T-cell (primary cell): ENCODE results near the gene ASAP3. TPM values are rescaled to one million over a fixed set of nuclear protein-coding genes. Genes with fewer than 3 reads are reported as not detected.

Experiments
- ATAC-seq, 4 experiments: fragments of 200-7000 bp in 3 of 4; fragments of 150-1000 bp in 1 of 4; cut with Tn5 transposase; replicated peaks in 1 of 4; 1 replicate in 3 of 4; 2 replicates in 1 of 4; pipeline ENCODE4 v1.10.0; 2021; ENCODE audit warnings: moderate library complexity in 3 of 4, mild to moderate bottlenecking in 2 of 4, moderate number of reproducible peaks in 1 of 4
- CTCF ChIA-PET, 2 donors: fragments of 300-600 bp; sonication (Branson Sonifier 250); formaldehyde crosslinking; loops; one replicate each; lab custom pipeline; 2022; ENCODE audit warnings: antibody characterized with exemption in 2 of 2; lab: Charles Lee
- POLR2A ChIA-PET, 2 donors: fragments of 300-600 bp; sonication (Branson Sonifier 250); formaldehyde crosslinking; loops; one replicate each; lab custom pipeline; 2022; ENCODE audit warnings: antibody characterized with exemption in 2 of 2; lab: Charles Lee
- DNase-seq, 35 experiments: peaks; one replicate each; pipeline versions ENCODE4 v3.0.0 to v3.0.0-alpha.2; 2013 to 2023
- H3K27ac ChIP-seq: one replicate; pipeline ENCODE4 v1.5.1; 2013; ENCODE audit warnings: low read length
- H3K27me3 ChIP-seq, 2 experiments: replicated peaks in 1 of 2; 1 replicate in 1 of 2; 2 replicates in 1 of 2; pipeline versions ENCODE4 v1.6.1 to v1.7.0; 2013; ENCODE audit warnings: low read length in 1 of 2, mixed read lengths in 1 of 2; ENCODE audit not compliant: control insufficient read depth in 2 of 2, insufficient read depth in 2 of 2; ENCODE audit errors: extremely low read depth in 1 of 2
- H3K36me3 ChIP-seq, 2 donors: 1 replicate in 1 of 2; 2 replicates in 1 of 2; pipeline versions ENCODE4 v1.6.1 to v1.7.0; 2013; ENCODE audit warnings: low read length in 1 of 2; ENCODE audit not compliant: control insufficient read depth in 2 of 2, insufficient read depth in 1 of 2; ENCODE audit errors: extremely low read depth in 1 of 2
- H3K4me1 ChIP-seq, 2 experiments: 1 replicate in 1 of 2; 2 replicates in 1 of 2; pipeline versions ENCODE4 v1.6.1 to v1.7.0; 2013; ENCODE audit warnings: low read length in 2 of 2, mixed read lengths in 1 of 2; ENCODE audit not compliant: insufficient read depth in 2 of 2, control insufficient read depth in 1 of 2; ENCODE audit errors: extremely low read depth in 1 of 2
- H3K4me3 ChIP-seq, 2 donors: 1 replicate in 1 of 2; 2 replicates in 1 of 2; pipeline versions ENCODE4 v1.5.1 to v1.7.0; 2013; ENCODE audit warnings: mild to moderate bottlenecking in 2 of 2, low read length in 1 of 2, moderate library complexity in 1 of 2; ENCODE audit not compliant: control insufficient read depth in 1 of 2; ENCODE audit errors: extremely low read depth in 1 of 2
- H3K9me3 ChIP-seq: 2 replicates; pipeline ENCODE4 v1.7.0; 2013
- H3K27ac Mint-ChIP-seq, 2 donors: one replicate each; pipeline ENCODE4 v1.8.0; 2020 to 2021; ENCODE audit warnings: mild to moderate bottlenecking in 2 of 2, mixed read lengths in 2 of 2
- H3K27me3 Mint-ChIP-seq, 2 donors: one replicate each; pipeline ENCODE4 v1.8.0; 2021 to 2022; ENCODE audit warnings: mixed read lengths in 2 of 2
- H3K36me3 Mint-ChIP-seq: one replicate; pipeline ENCODE4 v1.8.0; 2021; ENCODE audit warnings: mixed read lengths
- H3K4me1 Mint-ChIP-seq, 3 donors: one replicate each; pipeline ENCODE4 v1.8.0; 2020 to 2022; ENCODE audit warnings: mixed read lengths in 3 of 3, mild to moderate bottlenecking in 1 of 3
- H3K4me3 Mint-ChIP-seq, 3 donors: one replicate each; pipeline ENCODE4 v1.8.0; 2020 to 2022; ENCODE audit warnings: mild to moderate bottlenecking in 3 of 3, mixed read lengths in 3 of 3, moderate library complexity in 3 of 3
- H3K9me3 Mint-ChIP-seq, 3 donors: one replicate each; pipeline ENCODE4 v1.8.0; 2020 to 2022; ENCODE audit warnings: mixed read lengths in 3 of 3
- WGBS: methylation state at CpG from one replicate; pipeline ENCODE4 v1.1.5; 2013; ENCODE audit warnings: missing lambda C conversion rate; ENCODE audit not compliant: insufficient coverage; 5-methylcytosine and 5-hydroxymethylcytosine counted together
- total RNA-seq, 35 experiments: library from RNA in 6 of 35; stranded (reverse) in 6 of 35; fragments of 120-200 nt in 1 of 35; gene quantifications; one replicate each; pipeline versions ENCODE4 v1.2.1 to v1.2.4 and lab custom pipeline; 2013 to 2026

ASAP3 gene
- total RNA-seq, 5 donors from 2014 or later (not counting 1 experiment from before 2014, with no cell fraction given) = 1.2 to 2.8 (median 2.1) TPM

DNA sequence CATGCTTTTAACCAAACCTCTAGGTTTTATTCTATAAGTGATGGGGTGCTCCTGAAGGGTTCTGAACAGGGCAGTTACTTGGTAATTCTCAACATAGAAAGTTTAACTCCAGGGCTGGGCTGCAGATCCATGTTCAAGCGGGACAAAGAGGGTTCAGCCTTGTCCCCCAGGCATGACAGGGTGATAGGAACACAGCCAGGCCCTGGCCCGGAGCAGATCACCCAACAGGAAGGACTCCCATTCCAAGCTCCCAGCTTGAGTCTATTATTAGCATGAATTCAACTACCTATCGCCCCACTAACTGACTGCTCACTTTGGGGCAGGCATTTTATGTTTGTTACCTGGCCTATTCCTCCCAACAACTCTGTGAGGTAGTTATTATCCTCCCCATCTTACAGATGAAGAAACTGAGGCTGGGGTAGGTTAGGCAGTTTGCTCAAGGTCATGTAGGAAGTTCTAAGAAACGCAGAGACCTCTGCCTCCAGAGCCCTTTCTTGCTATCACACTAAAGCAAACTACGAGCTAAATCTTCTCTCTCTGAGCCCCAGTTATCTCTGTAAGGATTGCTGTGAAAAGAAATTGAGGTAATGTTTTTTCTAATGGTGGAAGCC lies 14.5 kb downstream of the ASAP3 start:
- 71% methylated on average over 1 of the region's 5 CpGs for WGBS
- no peak for ATAC-seq
- Mint-ChIP-seq H3K4me3 (no peak overlapping the region), H3K27ac (no peak overlapping the region), H3K27me3 (no peaks in the 10 kb centered on the region), H3K4me1 (no peaks in the 10 kb centered on the region), H3K9me3 (no peaks in the 10 kb centered on the region), H3K36me3 (no peaks in the 10 kb centered on the region)
- Histone ChIP-seq H3K27me3 (peaks cover 0 to 11% of the 10 kb centered on the region in 2 experiments), H3K27ac (no peak overlapping the region), H3K4me1 (no peaks in the 10 kb centered on the region), H3K36me3 (no peaks in the 10 kb centered on the region), H3K9me3 (no peaks in the 10 kb centered on the region), H3K4me3 (no peak overlapping the region)
- POLR2A ChIA-PET = interaction anchor here in 1 of 2 donors (0.5 kb wide), 1 partner anchor 62 kb away, joined by 6 read pairs; the partner anchor contains the start of gene E2F2
- no peak for DNase-seq
- CTCF ChIA-PET = no interaction called here

GRCh38 chr1:23466423-23466989 lies 17.5 kb downstream of the ASAP3 start:
- CTCF ChIA-PET = interaction anchor here in 1 of 2 donors (0.5 kb wide), 1 partner anchor 186 kb away, joined by 3 read pairs; no protein-coding TSS in a partner anchor

DNA sequence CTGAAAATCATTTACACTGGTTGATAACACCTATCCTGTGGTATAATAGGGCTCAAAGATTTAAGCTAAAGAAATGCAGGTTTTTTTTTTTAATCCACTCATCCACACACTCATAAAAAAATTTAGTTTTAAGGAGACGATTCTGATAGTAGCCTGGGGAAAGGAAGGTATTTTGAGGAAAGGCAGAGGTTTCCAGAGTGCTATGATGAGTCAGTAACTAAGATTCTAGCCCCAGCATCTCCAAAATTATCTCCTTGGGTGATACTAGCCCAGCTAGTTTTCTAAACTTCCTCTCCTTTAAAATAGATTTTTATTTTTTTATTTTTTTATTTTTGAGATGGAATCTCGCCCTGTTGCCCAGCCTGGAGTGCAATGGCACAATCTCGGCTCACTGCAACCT lies 20.7 kb downstream of the ASAP3 start:
- ChIA-PET CTCF (interaction anchor here in 1 of 2 donors (0.6 kb wide), 1 partner anchor 1435 kb away, joined by 3 read pairs; no protein-coding TSS in a partner anchor), POLR2A (no interaction called here)
- ATAC-seq = no peak
- H3K4me3 Mint-ChIP-seq = no peak overlapping the region
- no peaks in the 10 kb centered on the region for H3K9me3 Mint-ChIP-seq
- H3K4me1 Mint-ChIP-seq = peaks cover 0 to 2% (median 0%) of the 10 kb centered on the region in 3 donors
- Histone ChIP-seq H3K4me3 (no peak overlapping the region), H3K27me3 (peaks cover 0 to 8% of the 10 kb centered on the region in 2 experiments), H3K27ac (no peak overlapping the region), H3K36me3 (no peaks in the 10 kb centered on the region), H3K9me3 (no peaks in the 10 kb centered on the region), H3K4me1 (no peaks in the 10 kb centered on the region)
- 64% methylated on average over 2 of the region's 3 CpGs for WGBS
- no peak overlapping the region for H3K27ac Mint-ChIP-seq
- no peak for DNase-seq
- no peaks in the 10 kb centered on the region for H3K36me3 Mint-ChIP-seq
- peaks cover 4 to 11% of the 10 kb centered on the region in 2 donors for H3K27me3 Mint-ChIP-seq

More at GRCh38 chr1:23466423-23466989, 17.5 kb downstream of the ASAP3 start:
- H3K9me3 Mint-ChIP-seq = no peaks in the 10 kb centered on the region
- no peaks in the 10 kb centered on the region for H3K36me3 Mint-ChIP-seq
- H3K4me3 ChIP-seq = no peak overlapping the region
- no peak overlapping the region for H3K4me3 Mint-ChIP-seq
- peaks cover 4 to 6% of the 10 kb centered on the region in 2 donors for H3K27me3 Mint-ChIP-seq
- H3K4me1 ChIP-seq = no peaks in the 10 kb centered on the region
- no peak overlapping the region for H3K27ac Mint-ChIP-seq
- POLR2A ChIA-PET = interaction anchor here in 1 of 2 donors (0.7 kb wide), 1 partner anchor 636 kb away, joined by 3 read pairs; no protein-coding TSS in a partner anchor
- H3K4me1 Mint-ChIP-seq = no peaks in the 10 kb centered on the region
- ATAC-seq (no peak), DNase-seq (no peak)
- H3K9me3 ChIP-seq = no peaks in the 10 kb centered on the region
- WGBS = 93% methylated on average over 3 of the region's 3 CpGs
- H3K27ac ChIP-seq = no peak overlapping the region
- H3K27me3 ChIP-seq = peaks cover 0 to 9% of the 10 kb centered on the region in 2 experiments
- H3K36me3 ChIP-seq = no peaks in the 10 kb centered on the region

GRCh38 chr1:23462766-23463165 lies 21.2 kb downstream of the ASAP3 start:
- no peaks in the 10 kb centered on the region for H3K9me3 ChIP-seq
- WGBS = 78% methylated on average over 1 of the region's 2 CpGs
- Mint-ChIP-seq H3K4me1 (peaks cover 0 to 2% (median 0%) of the 10 kb centered on the region in 3 donors), H3K36me3 (no peaks in the 10 kb centered on the region), H3K27me3 (peaks cover 4 to 13% of the 10 kb centered on the region in 2 donors), H3K4me3 (no peak overlapping the region), H3K27ac (no peak overlapping the region), H3K9me3 (no peaks in the 10 kb centered on the region)
- H3K36me3 ChIP-seq = no peaks in the 10 kb centered on the region
- ATAC-seq = no peak
- ChIA-PET CTCF (interaction anchor here in 1 of 2 donors (0.6 kb wide), 1 partner anchor 1436 kb away, joined by 3 read pairs; no protein-coding TSS in a partner anchor), POLR2A (no interaction called here)
- H3K27me3 ChIP-seq = peaks cover 0 to 10% of the 10 kb centered on the region in 2 experiments
- no peak overlapping the region for H3K27ac ChIP-seq
- no peak for DNase-seq
- H3K4me1 ChIP-seq = no peaks in the 10 kb centered on the region
- no peak overlapping the region for H3K4me3 ChIP-seq

DNA sequence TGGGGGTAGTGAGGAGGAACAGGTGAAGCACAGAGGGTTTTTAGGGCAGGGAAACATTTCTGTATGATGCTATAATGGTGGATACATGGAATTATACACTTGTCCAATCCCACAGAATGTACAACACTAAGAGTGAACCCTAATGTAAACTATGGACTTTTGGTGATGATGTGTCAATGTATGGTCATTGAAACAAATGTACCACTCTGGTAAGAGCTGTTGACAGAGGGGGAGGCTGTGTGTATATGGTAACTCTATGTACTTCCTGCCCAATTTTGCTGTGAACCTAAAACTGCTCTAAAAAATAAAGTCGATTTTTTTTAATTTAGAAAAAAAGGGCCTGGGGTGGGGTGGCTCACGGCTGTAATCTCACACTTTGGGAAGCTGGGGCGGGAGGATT lies 22.9 kb downstream of the ASAP3 start:
- H3K4me1 Mint-ChIP-seq = peaks cover 0 to 7% (median 5%) of the 10 kb centered on the region in 3 donors
- H3K27ac ChIP-seq = no peak overlapping the region
- ChIA-PET CTCF (no interaction called here), POLR2A (no interaction called here)
- no peaks in the 10 kb centered on the region for H3K36me3 Mint-ChIP-seq
- H3K4me3 ChIP-seq = no peak overlapping the region
- ATAC-seq (no peak), DNase-seq (no peak)
- peaks cover 0 to 22% of the 10 kb centered on the region in 2 experiments for H3K27me3 ChIP-seq
- H3K4me3 Mint-ChIP-seq = no peak overlapping the region
- 79% methylated on average over 2 of the region's 3 CpGs for WGBS
- no peaks in the 10 kb centered on the region for H3K9me3 ChIP-seq
- H3K9me3 Mint-ChIP-seq = no peaks in the 10 kb centered on the region
- no peak overlapping the region for H3K27ac Mint-ChIP-seq
- H3K4me1 ChIP-seq = no peaks in the 10 kb centered on the region
- H3K36me3 ChIP-seq = no peaks in the 10 kb centered on the region
- peaks cover 8 to 20% of the 10 kb centered on the region in 2 donors for H3K27me3 Mint-ChIP-seq

DNA sequence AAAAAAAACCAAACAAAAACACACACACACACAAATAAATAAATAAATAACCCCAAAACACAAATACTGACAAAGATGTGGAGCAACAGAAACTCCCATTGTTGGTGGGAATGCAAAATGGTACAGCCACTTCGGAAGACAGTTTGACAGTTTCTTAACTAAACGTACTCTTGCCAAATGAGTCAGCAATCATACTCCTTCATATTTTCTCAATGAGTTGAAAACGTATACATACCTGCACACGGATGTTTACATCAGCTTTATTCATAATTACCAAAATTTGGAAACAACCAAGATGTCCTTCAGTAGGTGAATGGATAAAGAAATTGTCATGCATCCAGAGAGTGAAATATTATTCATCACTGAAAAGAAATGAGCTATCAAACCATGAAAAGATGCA lies 23.5 kb downstream of the ASAP3 start:
- no peak overlapping the region for H3K27ac ChIP-seq
- ChIA-PET POLR2A (no interaction called here), CTCF (no interaction called here)
- peaks cover 3 to 8% (median 5%) of the 10 kb centered on the region in 3 donors for H3K4me1 Mint-ChIP-seq
- peaks cover 0 to 28% of the 10 kb centered on the region in 2 experiments for H3K27me3 ChIP-seq
- H3K4me3 ChIP-seq = no peak overlapping the region
- ATAC-seq = no peak
- H3K27me3 Mint-ChIP-seq = peaks cover 8 to 22% of the 10 kb centered on the region in 2 donors
- no peak for DNase-seq
- no peaks in the 10 kb centered on the region for H3K36me3 ChIP-seq
- no peak overlapping the region for H3K27ac Mint-ChIP-seq
- no peaks in the 10 kb centered on the region for H3K9me3 Mint-ChIP-seq
- no peak overlapping the region for H3K4me3 Mint-ChIP-seq
- peaks cover 2% of the 10 kb centered on the region for H3K36me3 Mint-ChIP-seq
- H3K4me1 ChIP-seq = no peaks in the 10 kb centered on the region
- WGBS = no CpG with 5 or more reads among the region's 4 CpGs
- H3K9me3 ChIP-seq = no peaks in the 10 kb centered on the region
